ENCODE measurements around the gene AGAP1.

- TF ChIP-seq CTCF (IDR thresholded peaks at IDR 0.05) (no peak), POLR2A (IDR thresholded peaks at IDR 0.05) (no peak)
Observed at GRCh38 chr2:235584638-235585007, 90.8 kb downstream of the AGAP1 start.

Data from thyroid gland (tissue), 4 donors.